Activated CD8-positive, alpha-beta memory T cell treated with anti-CD3 and anti-CD28 coated beads, Interleukin-2, amount 50 U/mL, for 1 hour (primary cell): ENCODE measurements around the gene ATP9B.

Source experiments
- DNase-seq: peaks from one replicate; pipeline ENCODE4 v3.0.0-alpha.2; 2020; ENCODE audit errors: extremely low read depth

The ATP9B gene, protein sequence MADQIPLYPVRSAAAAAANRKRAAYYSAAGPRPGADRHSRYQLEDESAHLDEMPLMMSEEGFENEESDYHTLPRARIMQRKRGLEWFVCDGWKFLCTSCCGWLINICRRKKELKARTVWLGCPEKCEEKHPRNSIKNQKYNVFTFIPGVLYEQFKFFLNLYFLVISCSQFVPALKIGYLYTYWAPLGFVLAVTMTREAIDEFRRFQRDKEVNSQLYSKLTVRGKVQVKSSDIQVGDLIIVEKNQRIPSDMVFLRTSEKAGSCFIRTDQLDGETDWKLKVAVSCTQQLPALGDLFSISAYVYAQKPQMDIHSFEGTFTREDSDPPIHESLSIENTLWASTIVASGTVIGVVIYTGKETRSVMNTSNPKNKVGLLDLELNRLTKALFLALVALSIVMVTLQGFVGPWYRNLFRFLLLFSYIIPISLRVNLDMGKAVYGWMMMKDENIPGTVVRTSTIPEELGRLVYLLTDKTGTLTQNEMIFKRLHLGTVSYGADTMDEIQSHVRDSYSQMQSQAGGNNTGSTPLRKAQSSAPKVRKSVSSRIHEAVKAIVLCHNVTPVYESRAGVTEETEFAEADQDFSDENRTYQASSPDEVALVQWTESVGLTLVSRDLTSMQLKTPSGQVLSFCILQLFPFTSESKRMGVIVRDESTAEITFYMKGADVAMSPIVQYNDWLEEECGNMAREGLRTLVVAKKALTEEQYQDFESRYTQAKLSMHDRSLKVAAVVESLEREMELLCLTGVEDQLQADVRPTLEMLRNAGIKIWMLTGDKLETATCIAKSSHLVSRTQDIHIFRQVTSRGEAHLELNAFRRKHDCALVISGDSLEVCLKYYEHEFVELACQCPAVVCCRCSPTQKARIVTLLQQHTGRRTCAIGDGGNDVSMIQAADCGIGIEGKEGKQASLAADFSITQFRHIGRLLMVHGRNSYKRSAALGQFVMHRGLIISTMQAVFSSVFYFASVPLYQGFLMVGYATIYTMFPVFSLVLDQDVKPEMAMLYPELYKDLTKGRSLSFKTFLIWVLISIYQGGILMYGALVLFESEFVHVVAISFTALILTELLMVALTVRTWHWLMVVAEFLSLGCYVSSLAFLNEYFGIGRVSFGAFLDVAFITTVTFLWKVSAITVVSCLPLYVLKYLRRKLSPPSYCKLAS

GRCh38 chr18:79068937-79069716 is at the start of gene ATP9B:
Gene ATP9B, plus strand, starts transcription at chr18:79069394. Its CDS starts 17 bp downstream, at chr18:79069411.
- peak; percentile 99 for DNase-seq

GRCh38 chr18:79019881-79020280 is 49.3 kb upstream of the ATP9B start:
- no peak for DNase-seq

- no peak for DNase-seq
Observed at GRCh38 chr18:79022603-79023002, 46.6 kb upstream of the ATP9B start.

DNA sequence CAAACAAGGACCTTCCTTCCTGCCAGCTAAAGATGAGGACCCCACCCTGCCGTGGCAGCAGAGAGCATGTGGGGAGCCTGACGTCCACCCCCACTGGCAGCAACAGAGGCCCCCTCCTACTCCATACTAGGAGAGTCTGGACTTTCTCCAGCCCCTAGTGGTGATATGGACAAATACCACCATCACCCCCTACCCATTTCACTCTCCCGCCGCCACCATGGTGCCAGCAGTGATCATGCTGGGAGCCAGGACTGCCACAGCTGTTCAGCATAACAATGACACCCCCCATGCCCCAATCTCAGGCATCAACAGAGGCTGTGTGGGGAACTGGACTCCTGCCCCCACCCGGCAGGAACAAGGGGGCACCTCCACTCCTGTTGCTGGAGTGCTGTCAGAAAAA is 42.7 kb upstream of the ATP9B start:
- no peak for DNase-seq

- DNase-seq = no peak
Observed at GRCh38 chr18:79030680-79031079, 38.5 kb upstream of the ATP9B start.

DNA sequence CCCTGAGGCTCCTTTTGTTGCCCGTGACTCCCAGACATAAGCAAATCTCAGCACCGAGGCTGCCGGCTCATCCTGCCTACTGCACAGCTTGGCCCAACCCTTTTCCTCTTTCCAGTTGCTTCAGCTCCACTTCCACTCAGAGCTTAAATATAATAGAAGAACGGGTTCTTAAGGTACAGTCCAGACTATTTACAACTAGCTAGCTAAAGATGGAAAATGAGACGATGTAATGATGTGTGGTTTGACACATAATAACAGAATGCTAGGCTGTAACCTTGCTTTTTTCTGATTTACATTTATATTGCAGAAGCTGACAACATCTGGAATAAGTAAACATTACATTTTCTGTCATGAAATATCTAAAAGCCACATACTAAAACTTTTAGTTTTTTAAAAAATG is 26.9 kb upstream of the ATP9B start:
- DNase-seq = no peak

DNA sequence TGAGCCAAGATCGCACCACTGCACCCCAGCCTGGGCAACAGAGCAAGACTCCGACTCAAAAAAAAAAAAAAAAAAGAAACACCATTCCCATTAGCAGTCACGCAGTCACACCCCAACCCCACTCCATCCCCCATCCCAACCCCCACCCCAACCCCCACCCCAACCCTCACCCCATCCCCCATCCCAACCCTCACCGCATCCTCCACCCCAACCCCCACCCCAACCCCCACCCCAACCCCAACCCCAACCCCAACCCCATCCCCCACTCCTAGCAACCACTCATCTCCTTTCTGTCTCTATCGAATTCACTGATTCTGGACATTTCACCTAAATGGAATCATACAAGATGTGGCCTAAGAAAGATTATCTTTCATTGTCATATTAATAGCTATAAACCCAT is 25.9 kb upstream of the ATP9B start:
- DNase-seq = no peak

DNA sequence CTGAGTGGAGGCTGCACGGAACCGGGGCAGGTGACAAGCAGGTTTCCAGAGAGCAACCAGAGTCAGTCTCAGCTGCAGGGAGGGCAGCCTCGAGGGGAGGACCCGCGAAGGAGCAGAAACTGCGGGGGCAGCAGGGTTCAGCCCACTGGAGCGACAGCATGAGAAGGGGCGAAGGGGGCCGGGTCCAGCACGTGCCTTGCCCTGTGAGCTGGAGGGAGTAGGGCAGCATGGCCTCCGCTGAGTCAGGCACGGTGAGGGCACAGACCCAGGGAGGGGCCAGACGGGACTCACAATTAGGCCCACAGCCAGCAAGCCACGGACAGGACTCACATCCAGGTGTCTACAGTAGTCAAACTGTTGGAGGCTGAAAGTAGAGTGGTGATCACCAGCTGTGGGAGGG is 22.7 kb upstream of the ATP9B start:
- no peak for DNase-seq

DNA sequence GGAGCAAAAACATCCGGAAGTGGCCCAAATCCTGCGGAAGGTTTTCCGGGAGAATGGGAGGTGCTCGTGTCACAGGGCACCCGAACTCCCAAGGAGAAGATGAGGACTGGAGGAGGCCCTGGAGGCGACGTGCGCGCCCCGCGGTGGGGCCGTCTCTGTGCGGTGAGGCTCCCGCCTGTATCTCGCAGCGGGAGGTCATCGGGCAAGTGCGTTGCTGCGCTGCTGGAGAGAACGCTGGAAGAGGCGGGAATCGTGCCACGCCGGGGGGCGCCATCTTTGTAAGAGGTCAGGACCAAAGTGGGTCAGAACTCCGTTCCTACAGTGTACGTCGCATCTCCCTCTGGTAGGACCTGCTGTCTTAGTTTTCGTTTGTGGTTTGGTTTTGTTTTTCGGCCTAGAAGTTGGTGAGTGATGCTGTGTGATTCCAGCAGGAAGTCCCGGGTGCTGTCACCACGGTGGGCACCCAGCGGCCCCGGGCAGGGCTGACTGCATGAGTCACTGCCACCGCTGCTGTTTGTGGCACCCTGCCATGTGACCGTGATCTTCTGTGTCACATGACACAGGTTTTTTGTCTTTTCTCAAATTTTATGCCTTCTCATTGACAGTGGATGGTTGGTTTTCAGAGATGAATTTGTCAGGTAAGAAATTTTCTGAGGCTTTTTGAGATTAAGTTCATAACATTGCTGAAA is 21.5 kb upstream of the ATP9B start:
- no peak for DNase-seq

- DNase-seq = no peak
Observed at GRCh38 chr18:79048245-79048632, 21.0 kb upstream of the ATP9B start.

GRCh38 chr18:79049506-79049905 is 19.7 kb upstream of the ATP9B start:
- DNase-seq = no peak

GRCh38 chr18:79050005-79050404 is 19.2 kb upstream of the ATP9B start:
- DNase-seq = no peak

DNA sequence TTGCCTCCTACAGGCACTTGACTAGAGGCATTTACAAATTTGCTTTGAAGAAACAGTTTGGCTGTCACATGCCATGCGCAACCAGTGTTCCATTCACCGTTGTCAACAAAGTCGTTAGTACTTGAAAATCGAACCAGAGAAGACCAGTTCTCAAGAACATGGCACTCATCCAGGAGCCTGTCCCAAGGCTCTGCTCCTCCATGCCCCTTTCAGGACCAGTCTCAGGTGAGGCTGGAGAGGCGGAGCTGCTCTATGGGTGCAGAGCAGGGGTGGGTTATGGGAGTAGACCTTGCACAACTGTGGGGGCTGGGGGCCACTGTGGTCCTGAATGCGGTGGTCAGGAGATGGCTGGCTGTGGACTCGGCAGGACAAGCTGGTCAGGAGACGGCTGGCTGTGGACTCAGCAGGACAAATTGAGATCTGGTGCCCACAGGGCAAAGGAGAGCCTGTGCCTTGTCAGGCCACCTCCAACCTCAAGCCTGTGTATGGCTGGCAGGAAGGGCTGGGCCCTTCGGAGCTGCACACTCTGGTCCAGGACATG is 12.3 kb upstream of the ATP9B start:
- no peak for DNase-seq

- no peak for DNase-seq
Observed at GRCh38 chr18:79058007-79058406, 11.2 kb upstream of the ATP9B start.

DNA sequence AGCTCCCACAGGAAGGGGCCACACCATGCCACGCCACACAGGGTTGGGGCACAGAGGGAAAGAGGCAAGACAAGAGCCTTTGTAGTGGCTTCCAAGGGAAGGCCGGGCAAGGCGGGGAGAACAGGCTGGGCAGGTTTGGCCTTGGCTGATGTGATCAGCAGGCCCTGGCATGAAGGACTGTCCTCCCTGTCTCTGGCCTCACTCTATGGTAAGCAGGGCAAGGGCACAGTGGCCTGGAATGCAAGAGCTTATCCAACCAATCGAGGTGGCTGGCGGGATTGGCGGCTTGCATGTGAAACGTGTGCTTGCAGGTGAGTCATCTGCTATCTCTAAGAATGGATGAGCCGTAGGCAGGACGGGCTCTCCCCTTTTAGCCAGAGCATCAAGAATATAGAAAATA is 6.4 kb upstream of the ATP9B start:
- DNase-seq = no peak

GRCh38 chr18:79064228-79064627 is 5.0 kb upstream of the ATP9B start:
- no peak for DNase-seq

- DNase-seq = no peak
Observed at GRCh38 chr18:79065802-79066201, 3.4 kb upstream of the ATP9B start.

- no peak for DNase-seq
Observed at GRCh38 chr18:79067611-79068010, 1.6 kb upstream of the ATP9B start.

DNA sequence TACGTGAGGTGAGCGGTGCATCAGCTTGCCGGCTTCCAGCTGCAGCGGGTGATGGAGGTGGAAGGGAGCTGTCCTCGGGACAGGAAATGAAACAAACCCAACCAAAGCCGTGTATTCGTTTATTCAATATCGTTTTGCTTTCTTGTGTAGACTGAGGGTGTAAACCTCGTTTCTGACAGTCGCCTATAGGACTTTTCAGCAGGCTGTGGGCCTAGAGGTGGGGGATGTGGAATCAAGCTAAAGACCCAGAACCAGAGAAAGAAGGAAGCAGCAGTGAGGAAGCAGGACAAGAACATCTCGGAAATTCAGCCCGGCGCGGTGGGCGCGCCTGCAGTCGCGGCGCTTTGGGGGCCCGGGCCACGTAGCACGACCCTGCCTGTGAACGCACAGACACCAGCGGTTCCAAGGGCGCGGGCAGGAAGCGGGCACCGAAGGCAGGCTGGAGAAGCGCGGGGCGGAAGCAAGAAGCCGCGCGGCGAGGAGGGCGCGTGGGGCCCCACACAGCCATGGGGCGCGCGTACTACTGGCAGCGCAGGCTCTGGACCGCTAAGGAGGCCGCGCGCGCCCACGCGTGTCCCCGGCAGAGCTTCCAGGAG is 755 bp upstream of the ATP9B start:
- DNase-seq = no peak

DNA sequence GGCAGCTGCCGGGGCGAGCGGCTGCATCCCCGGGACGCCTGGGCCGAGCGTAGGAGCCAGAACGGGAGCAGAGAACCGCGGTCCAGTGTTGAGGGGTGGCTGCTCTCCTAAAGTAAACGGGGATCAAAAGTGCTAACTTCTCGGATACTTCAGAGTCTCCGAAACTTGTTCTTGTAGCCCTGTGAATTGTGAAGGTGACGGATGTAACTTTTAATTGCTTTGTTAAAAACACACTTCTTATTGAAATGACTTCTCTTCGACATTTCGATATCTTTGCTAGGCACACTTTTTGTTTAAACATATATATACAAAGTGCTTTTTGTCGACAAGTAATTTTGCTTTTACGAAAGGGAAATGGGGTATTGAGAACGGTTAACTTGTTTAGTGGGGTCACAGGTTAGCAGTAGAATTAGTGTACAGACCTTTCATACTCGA is 540 bp downstream of the ATP9B start:
- no peak for DNase-seq
